Activated naive CD4-positive, alpha-beta T cell treated with anti-CD3 and anti-CD28 coated beads, Interleukin-2, amount 10 ng/mL, durations not matched to agents 7 days and 5 days (primary cell): ENCODE measurements around the gene SLC24A3.

Source experiments
- CTCF ChIA-PET: fragments of 350-600 bp; sonication (Branson Sonifier 250); formaldehyde crosslinking; loops from one replicate; lab custom pipeline; 2021; ENCODE audit warnings: antibody characterized with exemption; lab: Charles Lee
- DNase-seq: peaks from one replicate; pipeline ENCODE4 v3.0.0-alpha.2; 2020
- H3K27ac Mint-ChIP-seq: one replicate; pipeline ENCODE4 v1.8.0; 2021; ENCODE audit warnings: mild to moderate bottlenecking, moderate library complexity, mixed read lengths
- H3K27me3 Mint-ChIP-seq: one replicate; pipeline ENCODE4 v1.8.0; 2021; ENCODE audit warnings: mild to moderate bottlenecking, mixed read lengths
- H3K36me3 Mint-ChIP-seq: one replicate; pipeline ENCODE4 v1.8.0; 2021; ENCODE audit warnings: mixed read lengths
- H3K4me1 Mint-ChIP-seq: one replicate; pipeline ENCODE4 v1.8.0; 2021; ENCODE audit warnings: mixed read lengths
- H3K4me3 Mint-ChIP-seq: one replicate; pipeline ENCODE4 v1.8.0; 2021; ENCODE audit warnings: mild to moderate bottlenecking, moderate library complexity, mixed read lengths
- H3K9me3 Mint-ChIP-seq: one replicate; pipeline ENCODE4 v1.8.0; 2021; ENCODE audit warnings: mixed read lengths

The SLC24A3 gene

GRCh38 chr20:19338960-19339359 lies 126.5 kb downstream of the SLC24A3 start:
- H3K4me3 Mint-ChIP-seq: no peak overlapping the region
- H3K36me3 Mint-ChIP-seq: no peaks in the 10 kb centered on the region
- no peak overlapping the region for H3K27ac Mint-ChIP-seq
- no peak for DNase-seq
- CTCF ChIA-PET: interaction anchor here (0.7 kb wide), 1 partner anchor 1069 kb away, joined by 3 read pairs; no protein-coding TSS in a partner anchor
- no peaks in the 10 kb centered on the region for H3K9me3 Mint-ChIP-seq
- H3K27me3 Mint-ChIP-seq: no peaks in the 10 kb centered on the region
- H3K4me1 Mint-ChIP-seq: no peaks in the 10 kb centered on the region

- Mint-ChIP-seq H3K36me3 (no peaks in the 10 kb centered on the region), H3K27me3 (no peaks in the 10 kb centered on the region), H3K9me3 (no peaks in the 10 kb centered on the region), H3K27ac (no peak overlapping the region), H3K4me3 (no peak overlapping the region), H3K4me1 (no peaks in the 10 kb centered on the region)
- CTCF ChIA-PET: interaction anchor here (1.2 kb wide), 1 partner anchor 10 kb away, joined by 3 read pairs; no protein-coding TSS in a partner anchor
- DNase-seq: no peak
Observed at GRCh38 chr20:19341348-19342053, 129.1 kb downstream of the SLC24A3 start.

GRCh38 chr20:19344341-19344740 lies 131.9 kb downstream of the SLC24A3 start:
- H3K36me3 Mint-ChIP-seq: no peaks in the 10 kb centered on the region
- H3K4me1 Mint-ChIP-seq: no peaks in the 10 kb centered on the region
- H3K9me3 Mint-ChIP-seq: no peaks in the 10 kb centered on the region
- no peak for DNase-seq
- H3K27me3 Mint-ChIP-seq: no peaks in the 10 kb centered on the region
- H3K27ac Mint-ChIP-seq: no peak overlapping the region
- no peak overlapping the region for H3K4me3 Mint-ChIP-seq
- CTCF ChIA-PET: no interaction called here

- Mint-ChIP-seq H3K4me3 (no peak overlapping the region), H3K27me3 (no peaks in the 10 kb centered on the region), H3K27ac (no peak overlapping the region), H3K4me1 (no peaks in the 10 kb centered on the region), H3K36me3 (no peaks in the 10 kb centered on the region), H3K9me3 (no peaks in the 10 kb centered on the region)
- no peak for DNase-seq
- CTCF ChIA-PET: no interaction called here
Observed at GRCh38 chr20:19347943-19348456, 135.6 kb downstream of the SLC24A3 start.

GRCh38 chr20:19348582-19348981 lies 136.1 kb downstream of the SLC24A3 start:
- H3K36me3 Mint-ChIP-seq: no peaks in the 10 kb centered on the region
- H3K27me3 Mint-ChIP-seq: no peaks in the 10 kb centered on the region
- no peaks in the 10 kb centered on the region for H3K4me1 Mint-ChIP-seq
- no peaks in the 10 kb centered on the region for H3K9me3 Mint-ChIP-seq
- DNase-seq: no peak
- no peak overlapping the region for H3K4me3 Mint-ChIP-seq
- CTCF ChIA-PET: no interaction called here
- H3K27ac Mint-ChIP-seq: no peak overlapping the region

GRCh38 chr20:19349879-19350278 lies 137.4 kb downstream of the SLC24A3 start:
- no peaks in the 10 kb centered on the region for H3K27me3 Mint-ChIP-seq
- H3K36me3 Mint-ChIP-seq: no peaks in the 10 kb centered on the region
- CTCF ChIA-PET: no interaction called here

GRCh38 chr20:19351542-19351941 lies 139.1 kb downstream of the SLC24A3 start:
- no peak overlapping the region for H3K27ac Mint-ChIP-seq
- no peak for DNase-seq
- no peak overlapping the region for H3K4me3 Mint-ChIP-seq
- H3K4me1 Mint-ChIP-seq: no peaks in the 10 kb centered on the region
- H3K9me3 Mint-ChIP-seq: no peaks in the 10 kb centered on the region
- no peaks in the 10 kb centered on the region for H3K27me3 Mint-ChIP-seq
- CTCF ChIA-PET: interaction anchor here (0.7 kb wide), 1 partner anchor 11 kb away, joined by 3 read pairs; no protein-coding TSS in a partner anchor
- no peaks in the 10 kb centered on the region for H3K36me3 Mint-ChIP-seq

More at GRCh38 chr20:19349879-19350278, 137.4 kb downstream of the SLC24A3 start:
- Mint-ChIP-seq H3K4me3 (no peak overlapping the region), H3K9me3 (no peaks in the 10 kb centered on the region), H3K27ac (no peak overlapping the region), H3K4me1 (no peaks in the 10 kb centered on the region)
- DNase-seq: no peak

- Mint-ChIP-seq H3K36me3 (no peaks in the 10 kb centered on the region), H3K9me3 (no peaks in the 10 kb centered on the region), H3K4me3 (no peak overlapping the region), H3K27me3 (no peaks in the 10 kb centered on the region), H3K27ac (no peak overlapping the region), H3K4me1 (no peaks in the 10 kb centered on the region)
- CTCF ChIA-PET: no interaction called here
- no peak for DNase-seq
Observed at GRCh38 chr20:19354950-19355349, 142.5 kb downstream of the SLC24A3 start.

GRCh38 chr20:19361790-19362189 lies 149.3 kb downstream of the SLC24A3 start:
- DNase-seq: no peak
- CTCF ChIA-PET: no interaction called here
- no peak overlapping the region for H3K4me3 Mint-ChIP-seq
- H3K27me3 Mint-ChIP-seq: no peaks in the 10 kb centered on the region
- H3K9me3 Mint-ChIP-seq: no peaks in the 10 kb centered on the region
- no peaks in the 10 kb centered on the region for H3K36me3 Mint-ChIP-seq
- no peaks in the 10 kb centered on the region for H3K4me1 Mint-ChIP-seq
- no peak overlapping the region for H3K27ac Mint-ChIP-seq

GRCh38 chr20:19363476-19363875 lies 151.0 kb downstream of the SLC24A3 start:
- Mint-ChIP-seq H3K9me3 (peaks cover 4% of the 10 kb centered on the region), H3K36me3 (no peaks in the 10 kb centered on the region), H3K27me3 (no peaks in the 10 kb centered on the region), H3K27ac (no peak overlapping the region), H3K4me3 (no peak overlapping the region), H3K4me1 (no peaks in the 10 kb centered on the region)
- CTCF ChIA-PET: no interaction called here
- DNase-seq: no peak

GRCh38 chr20:19367591-19367990 lies 155.1 kb downstream of the SLC24A3 start:
- DNase-seq: no peak
- Mint-ChIP-seq H3K27me3 (peaks cover 4% of the 10 kb centered on the region), H3K4me3 (no peak overlapping the region), H3K4me1 (no peaks in the 10 kb centered on the region), H3K9me3 (peaks cover 10% of the 10 kb centered on the region), H3K36me3 (no peaks in the 10 kb centered on the region), H3K27ac (no peak overlapping the region)
- CTCF ChIA-PET: no interaction called here

- H3K27ac Mint-ChIP-seq: no peak overlapping the region
- H3K36me3 Mint-ChIP-seq: no peaks in the 10 kb centered on the region
- no peak overlapping the region for H3K4me3 Mint-ChIP-seq
- no peaks in the 10 kb centered on the region for H3K4me1 Mint-ChIP-seq
- H3K27me3 Mint-ChIP-seq: peaks cover 4% of the 10 kb centered on the region
- no peak for DNase-seq
- CTCF ChIA-PET: no interaction called here
- H3K9me3 Mint-ChIP-seq: peaks cover 10% of the 10 kb centered on the region
Observed at GRCh38 chr20:19368351-19368750, 155.9 kb downstream of the SLC24A3 start.

- no peak for DNase-seq
- H3K27ac Mint-ChIP-seq: no peak overlapping the region
- no peak overlapping the region for H3K4me3 Mint-ChIP-seq
- peaks cover 10% of the 10 kb centered on the region for H3K9me3 Mint-ChIP-seq
- peaks cover 4% of the 10 kb centered on the region for H3K27me3 Mint-ChIP-seq
- no peaks in the 10 kb centered on the region for H3K36me3 Mint-ChIP-seq
- CTCF ChIA-PET: no interaction called here
- no peaks in the 10 kb centered on the region for H3K4me1 Mint-ChIP-seq
Observed at GRCh38 chr20:19370076-19371075, 157.9 kb downstream of the SLC24A3 start.

- Mint-ChIP-seq H3K27me3 (peaks cover 4% of the 10 kb centered on the region), H3K36me3 (no peaks in the 10 kb centered on the region), H3K9me3 (peaks cover 10% of the 10 kb centered on the region), H3K4me1 (no peaks in the 10 kb centered on the region), H3K27ac (no peak overlapping the region), H3K4me3 (no peak overlapping the region)
- DNase-seq: no peak
- CTCF ChIA-PET: no interaction called here
Observed at GRCh38 chr20:19371112-19371511, 158.7 kb downstream of the SLC24A3 start.
